B cell (primary cell): ENCODE data around the gene PUM2. TPM values are rescaled to one million over a fixed set of nuclear protein-coding genes. Genes with fewer than 3 reads are reported as not detected.

Source experiments
- ATAC-seq: fragments of 200-7000 bp; cut with Tn5 transposase; one replicate; pipeline ENCODE4 v1.10.0; 2021; ENCODE audit warnings: low read depth, mild to moderate bottlenecking, moderate number of reproducible peaks, moderate library complexity
- CTCF ChIA-PET: fragments of 350-600 bp; sonication (Branson Sonifier 250); formaldehyde crosslinking; loops from one replicate; lab custom pipeline; 2021; ENCODE audit warnings: antibody characterized with exemption, inconsistent platforms; lab: Charles Lee
- POLR2A ChIA-PET: fragments of 350-600 bp; sonication (Branson Sonifier 250); formaldehyde crosslinking; loops from one replicate; lab custom pipeline; 2021; ENCODE audit warnings: antibody characterized with exemption; lab: Charles Lee
- DNase-seq: peaks from one replicate; pipeline ENCODE4 v3.0.0; 2013
- H2AFZ ChIP-seq: 2 replicates; pipeline ENCODE4 v1.6.1; 2012; ENCODE audit warnings: mild to moderate bottlenecking, low read depth, low read length; ENCODE audit not compliant: insufficient read depth, poor library complexity, severe bottlenecking
- H3K27ac ChIP-seq, 2 donors: 1 replicate in 1 of 2; 2 replicates in 1 of 2; pipeline ENCODE4 v1.5.1; 2012 to 2013; ENCODE audit warnings: low read length in 2 of 2, mild to moderate bottlenecking in 2 of 2, moderate library complexity in 1 of 2
- H3K27me3 ChIP-seq, 4 experiments: fragments of 200-600 bp in 1 of 4; sonication (generic) in 1 of 4; replicated peaks in 1 of 4; 1 replicate in 2 of 4; 2 replicates in 2 of 4; pipeline versions ENCODE4 v1.6.1 to v1.7.0; 2013 to 2016; ENCODE audit warnings: low read length in 3 of 4, mild to moderate bottlenecking in 2 of 4, mixed read lengths in 1 of 4, moderate library complexity in 1 of 4; ENCODE audit not compliant: insufficient read depth in 4 of 4, control insufficient read depth in 3 of 4; ENCODE audit errors: control extremely low read depth in 1 of 4
- H3K36me3 ChIP-seq, 2 experiments: replicated peaks in 1 of 2; 1 replicate in 1 of 2; 2 replicates in 1 of 2; pipeline versions ENCODE4 v1.6.1 to v1.7.1; 2013; ENCODE audit warnings: low read length in 1 of 2; ENCODE audit not compliant: insufficient read depth in 2 of 2, control insufficient read depth in 1 of 2; ENCODE audit errors: control extremely low read depth in 1 of 2, extremely low read depth in 1 of 2
- H3K4me1 ChIP-seq, 2 donors: fragments of 200-600 bp in 1 of 2; sonication (generic) in 1 of 2; 1 replicate in 1 of 2; 2 replicates in 1 of 2; pipeline versions ENCODE4 v1.5.1 to v1.6.1; 2013 to 2017; ENCODE audit warnings: low read length in 2 of 2; ENCODE audit not compliant: control insufficient read depth in 2 of 2, insufficient read depth in 2 of 2
- H3K4me2 ChIP-seq: replicated peaks from 2 replicates; pipeline ENCODE3; 2012; ENCODE audit warnings: mild to moderate bottlenecking, low read depth, low read length; ENCODE audit not compliant: poor library complexity, severe bottlenecking
- H3K4me3 ChIP-seq, 5 experiments: fragments of 200-600 bp in 1 of 5; sonication (generic) in 1 of 5; 1 replicate in 3 of 5; 2 replicates in 2 of 5; pipeline versions ENCODE4 v1.5.1 to v1.7.0; 2011 to 2016; ENCODE audit warnings: low read length in 4 of 5, mild to moderate bottlenecking in 4 of 5, low read depth in 2 of 5, control low read depth in 1 of 5, moderate library complexity in 1 of 5; ENCODE audit not compliant: insufficient read depth in 1 of 5; ENCODE audit errors: control extremely low read depth in 1 of 5, extremely low read depth in 1 of 5
- H3K79me2 ChIP-seq: fragments of 200-600 bp; sonication (generic); one replicate; pipeline ENCODE4 v1.6.0; 2016; ENCODE audit warnings: low read length; ENCODE audit not compliant: control insufficient read depth, insufficient read depth
- H3K9ac ChIP-seq: fragments of 200-600 bp; sonication (generic); 2 replicates; pipeline ENCODE4 v1.6.1; 2017; ENCODE audit warnings: mild to moderate bottlenecking, low read length, moderate library complexity
- H3K9me3 ChIP-seq, 3 donors: one replicate each; pipeline versions ENCODE4 v1.6.1 to v1.7.1; 2013; ENCODE audit warnings: low read length in 2 of 3; ENCODE audit not compliant: control insufficient read depth in 2 of 3, insufficient read depth in 1 of 3; ENCODE audit errors: control extremely low read depth in 1 of 3
- H4K20me1 ChIP-seq: 2 replicates; pipeline ENCODE4 v1.6.0; 2012; ENCODE audit warnings: mild to moderate bottlenecking, low read length; ENCODE audit not compliant: insufficient read depth, control insufficient read depth, poor library complexity, severe bottlenecking
- H3K27ac Mint-ChIP-seq: one replicate; pipeline ENCODE4 v1.8.0; 2021; ENCODE audit warnings: mixed read lengths
- H3K27me3 Mint-ChIP-seq: one replicate; pipeline ENCODE4 v1.8.0; 2021; ENCODE audit warnings: mixed read lengths
- H3K4me1 Mint-ChIP-seq: one replicate; pipeline ENCODE4 v1.8.0; 2021; ENCODE audit warnings: mixed read lengths
- H3K4me3 Mint-ChIP-seq: one replicate; pipeline ENCODE4 v1.8.0; 2021; ENCODE audit warnings: mixed read lengths
- H3K9me3 Mint-ChIP-seq: one replicate; pipeline ENCODE4 v1.8.0; 2022; ENCODE audit warnings: mixed read lengths; ENCODE audit not compliant: insufficient read depth
- CTCF ChIP-seq: fragments of 200-600 bp; IDR thresholded peaks from one replicate; pipeline ENCODE4 v1.8.0; 2022; ENCODE audit warnings: antibody characterized with exemption, mild to moderate bottlenecking
- EZH2 ChIP-seq: IDR thresholded peaks from 2 replicates; pipeline ENCODE4 v1.6.1; 2012; ENCODE audit warnings: borderline replicate concordance, low read depth, mild to moderate bottlenecking, moderate library complexity, low read length; ENCODE audit not compliant: insufficient read depth, poor library complexity, severe bottlenecking
- WGBS: methylation state at CpG from one replicate; pipeline ENCODE4 v1.1.5; 2013; ENCODE audit warnings: missing lambda C conversion rate; ENCODE audit not compliant: insufficient coverage; 5-methylcytosine and 5-hydroxymethylcytosine counted together
- intact Hi-C: fragments of 100-400 bp; cut with micrococcal nuclease; formaldehyde crosslinking; loops from one replicate; pipeline ENCODE4 v1.10.0; 2022
- polyA plus RNA-seq: library from polyadenylated mRNA; depleted of rRNA; stranded (reverse); fragments of >200 nt; gene quantifications from 2 replicates; pipeline ENCODE4 v1.2.3, GENCODE V29; 2012
- total RNA-seq, 2 donors: library from RNA; stranded (reverse); fragments of 120-200 nt in 1 of 2; gene quantifications; 1 replicate in 1 of 2; 2 replicates in 1 of 2; pipeline versions ENCODE4 v1.2.3 to v1.2.4, GENCODE V29; 2013 to 2022

Gene PUM2
- total and polyA plus RNA-seq, 2 donors (not counting 1 experiment from before 2014, with no cell fraction given) = 21.1 to 151 TPM

- Mint-ChIP-seq H3K4me1 (peaks cover 10% of the 10 kb centered on the region), H3K9me3 (no peaks in the 10 kb centered on the region), H3K27ac (no peak overlapping the region), H3K4me3 (no peak overlapping the region), H3K27me3 (peaks cover 28% of the 10 kb centered on the region)
- TF ChIP-seq EZH2 = no peak
- TF ChIP-seq CTCF = no peak
- H2AFZ ChIP-seq = no peak overlapping the region
- peaks cover 16 to 17% of the 10 kb centered on the region in 2 donors for H3K4me1 ChIP-seq
- peaks cover 0 to 32% (median 11%) of the 10 kb centered on the region in 4 experiments for H3K27me3 ChIP-seq
- no peaks in the 10 kb centered on the region for H4K20me1 ChIP-seq
- WGBS = 63% methylated on average over 3 of the region's 3 CpGs
- intact Hi-C loops = no loop called here
- H3K4me2 ChIP-seq = no peak overlapping the region
- no peaks in the 10 kb centered on the region for H3K36me3 ChIP-seq
- no peaks in the 10 kb centered on the region for H3K79me2 ChIP-seq
- ATAC-seq = no peak
- peaks cover 0 to 3% (median 0%) of the 10 kb centered on the region in 3 donors for H3K9me3 ChIP-seq
- DNase-seq = no peak
- no peak overlapping the region for H3K4me3 ChIP-seq
- no peak overlapping the region for H3K27ac ChIP-seq
- ChIA-PET CTCF (no interaction called here), POLR2A (no interaction called here)
- no peak overlapping the region for H3K9ac ChIP-seq
Observed at GRCh38 chr2:20220806-20221554, 129.7 kb downstream of the PUM2 start.

GRCh38 chr2:20219763-20220380 is 130.8 kb downstream of the PUM2 start:
- Histone ChIP-seq H3K4me2 (no peak overlapping the region), H3K4me3 (no peak overlapping the region)
- H3K4me3 Mint-ChIP-seq = no peak overlapping the region

More at GRCh38 chr2:20219763-20220380, 130.8 kb downstream of the PUM2 start:
- H3K9ac ChIP-seq = no peak overlapping the region
- ChIA-PET POLR2A (no interaction called here), CTCF (no interaction called here)
- Mint-ChIP-seq H3K9me3 (no peaks in the 10 kb centered on the region), H3K4me1 (peaks cover 5% of the 10 kb centered on the region), H3K27me3 (peaks cover 24% of the 10 kb centered on the region), H3K27ac (no peak overlapping the region)
- no peaks in the 10 kb centered on the region for H3K79me2 ChIP-seq
- 98% methylated on average over 12 of the region's 13 CpGs for WGBS
- TF ChIP-seq EZH2 (no peak), CTCF (no peak)
- peaks cover 10% of the 10 kb centered on the region in 2 donors for H3K4me1 ChIP-seq
- intact Hi-C loops = no loop called here
- no peaks in the 10 kb centered on the region for H4K20me1 ChIP-seq
- no peaks in the 10 kb centered on the region for H3K9me3 ChIP-seq
- H2AFZ ChIP-seq = no peak overlapping the region
- H3K36me3 ChIP-seq = no peaks in the 10 kb centered on the region
- no peak for ATAC-seq
- H3K27ac ChIP-seq = no peak overlapping the region
- no peak for DNase-seq
- H3K27me3 ChIP-seq = peaks cover 0 to 23% (median 9%) of the 10 kb centered on the region in 4 experiments
